ENCODE results near the gene MRM3.
"Not testable (repeated sequence)": the region's sequence is repeated elsewhere in the genome, so short reads cannot be mapped to it uniquely, and the experiment has no call there.

The MRM3 gene

DNA sequence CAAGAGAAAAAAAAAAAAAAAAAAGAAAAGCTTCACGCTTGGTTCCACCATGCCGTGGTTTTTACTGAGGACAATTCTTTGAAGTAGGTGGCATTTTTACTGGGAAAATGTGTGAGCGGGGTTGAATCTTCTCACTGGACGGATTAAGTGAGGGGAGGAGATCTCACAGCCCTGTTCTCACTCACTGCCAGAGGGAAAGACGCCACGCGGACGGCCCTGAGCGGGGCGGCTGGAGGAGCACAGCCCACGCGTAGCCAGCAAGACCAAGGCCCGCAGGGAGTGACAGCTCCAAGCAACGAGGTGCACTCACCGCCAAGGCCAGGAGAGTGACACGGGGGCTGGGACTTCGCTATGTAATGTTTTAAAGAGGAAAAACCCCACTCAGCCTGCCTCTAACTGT, 43.1 kb downstream of the MRM3 start:
- Histone ChIP-seq H4K20me1 (ENCODE audit: insufficient read depth, low read length, poor library complexity, severe bottlenecking) (no peaks in the 10 kb centered on the region), H3K9ac (ENCODE audit: low read depth, low read length, poor library complexity, severe bottlenecking) (no peak overlapping the region), H3K4me2 (ENCODE audit: low read depth, low read length, poor library complexity, severe bottlenecking) (no peak overlapping the region), H3K79me2 (ENCODE audit: insufficient read depth, low read length) (no peaks in the 10 kb centered on the region), H3F3A (ENCODE audit: low read depth) (no peaks in the 10 kb centered on the region), H3K27me3 (ENCODE audit: insufficient read depth, low read length, poor library complexity, severe bottlenecking) (no peaks in the 10 kb centered on the region), H3K9me3 (ENCODE audit: insufficient read depth, low read depth, low read length) (peaks cover 3% of the 10 kb centered on the region; the same call in 1 of the 2 replicates), H3K9me2 (replicated peaks; ENCODE audit: low read depth, low read length) (no peaks in the 10 kb centered on the region), H3K4me1 (ENCODE audit: insufficient read depth, low read length, poor library complexity, severe bottlenecking) (no peaks in the 10 kb centered on the region), H3K4me3 (ENCODE audit: low read length, poor library complexity, severe bottlenecking) (no peak overlapping the region), H3K36me3 (ENCODE audit: insufficient read depth, low read length) (no peaks in the 10 kb centered on the region), H2AFZ (ENCODE audit: low read length) (no peak overlapping the region)
- TF ChIP-seq, protein P1, sequence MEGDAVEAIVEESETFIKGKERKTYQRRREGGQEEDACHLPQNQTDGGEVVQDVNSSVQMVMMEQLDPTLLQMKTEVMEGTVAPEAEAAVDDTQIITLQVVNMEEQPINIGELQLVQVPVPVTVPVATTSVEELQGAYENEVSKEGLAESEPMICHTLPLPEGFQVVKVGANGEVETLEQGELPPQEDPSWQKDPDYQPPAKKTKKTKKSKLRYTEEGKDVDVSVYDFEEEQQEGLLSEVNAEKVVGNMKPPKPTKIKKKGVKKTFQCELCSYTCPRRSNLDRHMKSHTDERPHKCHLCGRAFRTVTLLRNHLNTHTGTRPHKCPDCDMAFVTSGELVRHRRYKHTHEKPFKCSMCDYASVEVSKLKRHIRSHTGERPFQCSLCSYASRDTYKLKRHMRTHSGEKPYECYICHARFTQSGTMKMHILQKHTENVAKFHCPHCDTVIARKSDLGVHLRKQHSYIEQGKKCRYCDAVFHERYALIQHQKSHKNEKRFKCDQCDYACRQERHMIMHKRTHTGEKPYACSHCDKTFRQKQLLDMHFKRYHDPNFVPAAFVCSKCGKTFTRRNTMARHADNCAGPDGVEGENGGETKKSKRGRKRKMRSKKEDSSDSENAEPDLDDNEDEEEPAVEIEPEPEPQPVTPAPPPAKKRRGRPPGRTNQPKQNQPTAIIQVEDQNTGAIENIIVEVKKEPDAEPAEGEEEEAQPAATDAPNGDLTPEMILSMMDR (conservative IDR thresholded peaks at IDR 0.05; ENCODE audit: low read length) = no peak
- no peak for TF ChIP-seq EZH2phosphoT487 (IDR thresholded peaks at IDR 0.05; ENCODE audit: borderline replicate concordance)

DNA sequence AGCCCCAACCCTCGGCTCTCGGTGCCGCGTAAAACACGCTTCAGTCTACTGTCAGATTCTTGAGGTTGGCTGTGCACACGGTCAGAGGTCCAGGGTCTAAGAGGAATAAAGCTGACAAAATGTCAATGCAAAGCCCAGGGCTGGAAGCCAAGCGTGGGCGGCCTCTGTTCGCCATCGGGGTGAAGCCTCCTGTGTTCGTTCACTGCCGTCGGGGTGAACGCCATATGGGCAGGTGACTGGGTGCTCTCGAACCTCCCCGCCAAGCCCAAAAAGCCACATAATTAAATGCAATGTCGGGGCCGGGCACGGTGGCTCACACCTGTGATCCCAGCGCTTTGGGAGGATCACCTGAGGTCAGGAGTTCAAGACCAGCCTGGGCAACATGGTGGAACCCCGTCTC, 44.6 kb downstream of the MRM3 start:
- H3K9me2 ChIP-seq (replicated peaks; ENCODE audit: low read depth, low read length) = no peaks in the 10 kb centered on the region
- peaks cover 3% of the 10 kb centered on the region; the same call in 1 of the 2 replicates for H3K9me3 ChIP-seq (ENCODE audit: insufficient read depth, low read depth, low read length)
- TF ChIP-seq, protein P1 (conservative IDR thresholded peaks at IDR 0.05; ENCODE audit: low read length) = no peak
- no peak for TF ChIP-seq EZH2phosphoT487 (IDR thresholded peaks at IDR 0.05; ENCODE audit: borderline replicate concordance)
- no peaks in the 10 kb centered on the region for H3K27me3 ChIP-seq (ENCODE audit: insufficient read depth, low read length, poor library complexity, severe bottlenecking)
- no peak overlapping the region for H3K4me3 ChIP-seq (ENCODE audit: low read length, poor library complexity, severe bottlenecking)
- no peaks in the 10 kb centered on the region for H3K36me3 ChIP-seq (ENCODE audit: insufficient read depth, low read length)
- H3F3A ChIP-seq (ENCODE audit: low read depth) = no peaks in the 10 kb centered on the region
- no peaks in the 10 kb centered on the region for H3K79me2 ChIP-seq (ENCODE audit: insufficient read depth, low read length)
- H2AFZ ChIP-seq (ENCODE audit: low read length) = no peak overlapping the region
- H4K20me1 ChIP-seq (ENCODE audit: insufficient read depth, low read length, poor library complexity, severe bottlenecking) = no peaks in the 10 kb centered on the region
- H3K4me1 ChIP-seq (ENCODE audit: insufficient read depth, low read length, poor library complexity, severe bottlenecking) = no peaks in the 10 kb centered on the region
- no peak overlapping the region for H3K9ac ChIP-seq (ENCODE audit: low read depth, low read length, poor library complexity, severe bottlenecking)
- no peak overlapping the region for H3K4me2 ChIP-seq (ENCODE audit: low read depth, low read length, poor library complexity, severe bottlenecking)

DNA sequence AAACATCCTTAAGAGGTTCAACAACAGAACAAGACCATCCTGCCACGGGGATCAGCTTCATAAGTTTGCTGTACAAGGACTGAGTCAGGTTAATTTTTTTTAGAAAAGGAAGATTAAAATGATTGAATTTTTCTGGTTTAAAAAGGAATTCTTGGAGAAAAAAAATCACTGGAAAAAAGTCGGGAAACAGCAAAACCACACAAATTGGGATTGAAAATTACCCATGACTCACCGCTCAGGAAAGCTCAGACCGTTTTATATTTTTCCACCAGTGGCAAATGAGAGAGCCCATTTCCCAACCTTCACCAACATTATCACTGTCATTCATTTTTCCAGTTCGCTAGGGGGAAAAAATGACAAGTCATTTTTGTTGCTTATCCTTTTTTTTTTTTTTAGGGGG, 46.6 kb downstream of the MRM3 start:
- Histone ChIP-seq H4K20me1 (ENCODE audit: insufficient read depth, low read length, poor library complexity, severe bottlenecking) (no peaks in the 10 kb centered on the region), H3K27me3 (ENCODE audit: insufficient read depth, low read length, poor library complexity, severe bottlenecking) (no peaks in the 10 kb centered on the region), H3K9me3 (ENCODE audit: insufficient read depth, low read depth, low read length) (no peaks in the 10 kb centered on the region; the same call in 1 of the 2 replicates), H3K4me3 (ENCODE audit: low read length, poor library complexity, severe bottlenecking) (no peak overlapping the region), H2AFZ (ENCODE audit: low read length) (no peak overlapping the region), H3K4me2 (ENCODE audit: low read depth, low read length, poor library complexity, severe bottlenecking) (no peak overlapping the region), H3K9ac (ENCODE audit: low read depth, low read length, poor library complexity, severe bottlenecking) (no peak overlapping the region), H3K36me3 (ENCODE audit: insufficient read depth, low read length) (no peaks in the 10 kb centered on the region), H3K9me2 (replicated peaks; ENCODE audit: low read depth, low read length) (no peaks in the 10 kb centered on the region), H3K4me1 (ENCODE audit: insufficient read depth, low read length, poor library complexity, severe bottlenecking) (no peaks in the 10 kb centered on the region), H3K79me2 (ENCODE audit: insufficient read depth, low read length) (no peaks in the 10 kb centered on the region), H3F3A (ENCODE audit: low read depth) (no peaks in the 10 kb centered on the region)
- TF ChIP-seq, protein P1 (conservative IDR thresholded peaks at IDR 0.05; ENCODE audit: low read length) = no peak
- no peak for TF ChIP-seq EZH2phosphoT487 (IDR thresholded peaks at IDR 0.05; ENCODE audit: borderline replicate concordance)

DNA sequence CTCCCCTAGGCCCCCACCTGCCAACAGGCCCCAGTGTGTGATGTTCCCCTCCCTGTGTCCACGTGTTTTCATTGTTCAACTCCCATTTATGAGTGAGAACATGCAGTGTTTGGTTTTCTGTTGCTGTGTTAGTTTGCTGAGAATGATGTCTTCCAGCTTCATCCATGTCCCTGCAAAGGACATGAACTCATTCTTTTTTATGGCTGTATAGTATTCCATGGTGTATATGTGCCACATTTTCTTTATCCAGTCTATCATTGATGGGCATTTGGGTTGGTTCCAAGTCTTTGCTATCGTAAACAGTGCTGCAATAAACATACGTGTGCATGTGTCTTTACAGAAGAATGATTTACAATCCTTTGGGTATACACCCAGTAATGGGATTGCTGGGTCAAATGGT, 47.5 kb downstream of the MRM3 start:
- H3F3A ChIP-seq (ENCODE audit: low read depth); H3K4me3 ChIP-seq (ENCODE audit: low read length, poor library complexity, severe bottlenecking); H4K20me1 ChIP-seq (ENCODE audit: insufficient read depth, low read length, poor library complexity, severe bottlenecking); H3K27me3 ChIP-seq (ENCODE audit: insufficient read depth, low read length, poor library complexity, severe bottlenecking); H3K36me3 ChIP-seq (ENCODE audit: insufficient read depth, low read length); H3K79me2 ChIP-seq (ENCODE audit: insufficient read depth, low read length); H3K9ac ChIP-seq (ENCODE audit: low read depth, low read length, poor library complexity, severe bottlenecking); H3K4me1 ChIP-seq (ENCODE audit: insufficient read depth, low read length, poor library complexity, severe bottlenecking); H3K4me2 ChIP-seq (ENCODE audit: low read depth, low read length, poor library complexity, severe bottlenecking); H3K9me2 ChIP-seq (replicated peaks; ENCODE audit: low read depth, low read length); H3K9me3 ChIP-seq (ENCODE audit: insufficient read depth, low read depth, low read length); H2AFZ ChIP-seq (ENCODE audit: low read length): not testable (repeated sequence)

Measured in Loucy (cell line).